ENCODE measurements around the gene SLC25A23. TPM values are rescaled to one million over a fixed set of nuclear protein-coding genes. Genes with fewer than 3 reads are reported as not detected.

Gene SLC25A23
- total RNA-seq, 1 donor from 2014 or later, result 50.8 TPM

GRCh38 chr19:6453951-6454565 is 5.5 kb downstream of the SLC25A23 start:
- Mint-ChIP-seq H3K4me3 (ENCODE audit: unreplicated experiment) (no peak overlapping the region), H3K27me3 (ENCODE audit: unreplicated experiment) (no peaks in the 10 kb centered on the region), H3K36me3 (ENCODE audit: unreplicated experiment) (peaks cover 46% of the 10 kb centered on the region), H3K9me3 (ENCODE audit: unreplicated experiment) (peaks cover 8% of the 10 kb centered on the region), H3K4me1 (ENCODE audit: unreplicated experiment) (peaks cover 11% of the 10 kb centered on the region), H3K27ac (ENCODE audit: unreplicated experiment) (no peak overlapping the region)
- no peak for DNase-seq (ENCODE audit: extremely low spot score, unreplicated experiment)
- TF ChIP-seq CTCF (IDR thresholded peaks at IDR 0.05), result no peak

GRCh38 chr19:6452899-6453298 is 6.7 kb downstream of the SLC25A23 start:
- Mint-ChIP-seq H3K27ac (ENCODE audit: unreplicated experiment) (no peak overlapping the region), H3K36me3 (ENCODE audit: unreplicated experiment) (peaks cover 46% of the 10 kb centered on the region), H3K4me1 (ENCODE audit: unreplicated experiment) (peaks cover under 1% of the 10 kb centered on the region), H3K9me3 (ENCODE audit: unreplicated experiment) (peaks cover 8% of the 10 kb centered on the region), H3K4me3 (ENCODE audit: unreplicated experiment) (no peak overlapping the region), H3K27me3 (ENCODE audit: unreplicated experiment) (no peaks in the 10 kb centered on the region)
- no peak for TF ChIP-seq CTCF (IDR thresholded peaks at IDR 0.05)
- no peak for DNase-seq (ENCODE audit: extremely low spot score, unreplicated experiment)

GRCh38 chr19:6452223-6452614 is 7.4 kb downstream of the SLC25A23 start:
- peaks cover 46% of the 10 kb centered on the region for H3K36me3 Mint-ChIP-seq (ENCODE audit: unreplicated experiment)
- no peak overlapping the region for H3K4me3 Mint-ChIP-seq (ENCODE audit: unreplicated experiment)
- DNase-seq (ENCODE audit: extremely low spot score, unreplicated experiment), result no peak
- TF ChIP-seq CTCF (IDR thresholded peaks at IDR 0.05), result no peak
- H3K27ac Mint-ChIP-seq (ENCODE audit: unreplicated experiment), result no peak overlapping the region
- H3K27me3 Mint-ChIP-seq (ENCODE audit: unreplicated experiment), result no peaks in the 10 kb centered on the region
- peaks cover 8% of the 10 kb centered on the region for H3K9me3 Mint-ChIP-seq (ENCODE audit: unreplicated experiment)
- H3K4me1 Mint-ChIP-seq (ENCODE audit: unreplicated experiment), result no peaks in the 10 kb centered on the region

GRCh38 chr19:6451583-6452222 is 7.9 kb downstream of the SLC25A23 start:
- no peak for DNase-seq (ENCODE audit: extremely low spot score, unreplicated experiment)
- H3K9me3 Mint-ChIP-seq (ENCODE audit: unreplicated experiment), result peaks cover 8% of the 10 kb centered on the region
- H3K27me3 Mint-ChIP-seq (ENCODE audit: unreplicated experiment), result no peaks in the 10 kb centered on the region
- no peak overlapping the region for H3K27ac Mint-ChIP-seq (ENCODE audit: unreplicated experiment)
- H3K4me3 Mint-ChIP-seq (ENCODE audit: unreplicated experiment), result no peak overlapping the region
- no peaks in the 10 kb centered on the region for H3K4me1 Mint-ChIP-seq (ENCODE audit: unreplicated experiment)
- TF ChIP-seq CTCF (IDR thresholded peaks at IDR 0.05), result no peak
- H3K36me3 Mint-ChIP-seq (ENCODE audit: unreplicated experiment), result peaks cover 48% of the 10 kb centered on the region

GRCh38 chr19:6450166-6450565 is 9.4 kb downstream of the SLC25A23 start:
- Mint-ChIP-seq H3K27ac (ENCODE audit: unreplicated experiment) (no peak overlapping the region), H3K4me1 (ENCODE audit: unreplicated experiment) (no peaks in the 10 kb centered on the region), H3K4me3 (ENCODE audit: unreplicated experiment) (no peak overlapping the region), H3K27me3 (ENCODE audit: unreplicated experiment) (no peaks in the 10 kb centered on the region), H3K9me3 (ENCODE audit: unreplicated experiment) (peaks cover 8% of the 10 kb centered on the region), H3K36me3 (ENCODE audit: unreplicated experiment) (peaks cover 50% of the 10 kb centered on the region)
- no peak for DNase-seq (ENCODE audit: extremely low spot score, unreplicated experiment)
- no peak for TF ChIP-seq CTCF (IDR thresholded peaks at IDR 0.05)
